Duodenal mucosa (tissue), 2 donors: ENCODE data around the gene ADAM15.

Source experiments
- H3K27ac ChIP-seq: one replicate; pipeline ENCODE4 v1.7.0; 2013; ENCODE audit warnings: low read depth, low read length
- H3K27me3 ChIP-seq, 2 donors: one replicate each; pipeline ENCODE4 v1.7.0; 2013; ENCODE audit warnings: low read length in 2 of 2, control low read depth in 1 of 2; ENCODE audit not compliant: insufficient read depth in 2 of 2, control insufficient read depth in 1 of 2
- H3K36me3 ChIP-seq, 2 donors: one replicate each; pipeline ENCODE4 v1.7.0; 2013; ENCODE audit warnings: low read length in 2 of 2, control low read depth in 1 of 2; ENCODE audit not compliant: insufficient read depth in 2 of 2, control insufficient read depth in 1 of 2
- H3K4me1 ChIP-seq, 2 donors: one replicate each; pipeline ENCODE4 v1.7.0; 2013; ENCODE audit warnings: low read length in 2 of 2, control low read depth in 1 of 2; ENCODE audit not compliant: insufficient read depth in 2 of 2, control insufficient read depth in 1 of 2
- H3K4me3 ChIP-seq, 2 donors: one replicate each; pipeline ENCODE4 v1.7.0; 2013; ENCODE audit warnings: low read length in 2 of 2, low read depth in 1 of 2
- H3K9ac ChIP-seq, 2 donors: one replicate each; pipeline ENCODE4 v1.7.0; 2013; ENCODE audit warnings: low read length in 2 of 2, low read depth in 1 of 2
- H3K9me3 ChIP-seq, 2 donors: one replicate each; pipeline ENCODE4 v1.7.0; 2013; ENCODE audit warnings: low read length in 2 of 2, control low read depth in 1 of 2; ENCODE audit not compliant: control insufficient read depth in 1 of 2

Gene ADAM15

GRCh38 chr1:155038602-155039307 lies 12.4 kb upstream of the ADAM15 start:
- H3K27ac ChIP-seq, result no peak overlapping the region

GRCh38 chr1:155039308-155039669 lies 11.8 kb upstream of the ADAM15 start:
- H3K4me1 ChIP-seq, result peaks cover 31 to 35% of the 10 kb centered on the region in 2 donors
- H3K27ac ChIP-seq, result no peak overlapping the region
- H3K27me3 ChIP-seq, result no peaks in the 10 kb centered on the region
- no peak overlapping the region for H3K4me3 ChIP-seq
- H3K9ac ChIP-seq, result peak overlapping the region in 1 of 2 donors; percentile 25
- H3K9me3 ChIP-seq, result no peaks in the 10 kb centered on the region
- H3K36me3 ChIP-seq, result no peaks in the 10 kb centered on the region

More at GRCh38 chr1:155038602-155039307, 12.4 kb upstream of the ADAM15 start:
- H3K36me3 ChIP-seq, result no peaks in the 10 kb centered on the region
- peaks cover 26 to 30% of the 10 kb centered on the region in 2 donors for H3K4me1 ChIP-seq
- no peaks in the 10 kb centered on the region for H3K27me3 ChIP-seq
- H3K9ac ChIP-seq, result peak overlapping the region; percentile 0 to 25
- no peaks in the 10 kb centered on the region for H3K9me3 ChIP-seq
- H3K4me3 ChIP-seq, result no peak overlapping the region

GRCh38 chr1:155040358-155041093 lies 10.6 kb upstream of the ADAM15 start:
- no peak overlapping the region for H3K27ac ChIP-seq
- H3K4me1 ChIP-seq, result peaks cover 37 to 47% of the 10 kb centered on the region in 2 donors
- no peak overlapping the region for H3K4me3 ChIP-seq
- H3K36me3 ChIP-seq, result no peaks in the 10 kb centered on the region
- H3K27me3 ChIP-seq, result no peaks in the 10 kb centered on the region
- no peak overlapping the region for H3K9ac ChIP-seq
- H3K9me3 ChIP-seq, result no peaks in the 10 kb centered on the region

GRCh38 chr1:155042789-155043188 lies 8.3 kb upstream of the ADAM15 start:
- Histone ChIP-seq H3K9ac (peak overlapping the region; percentile 48 to 64), H3K4me1 (peaks cover 37 to 44% of the 10 kb centered on the region in 2 donors), H3K27ac (peak overlapping the region; percentile 67), H3K4me3 (peak overlapping the region in 1 of 2 donors; percentile 7), H3K36me3 (no peaks in the 10 kb centered on the region), H3K9me3 (no peaks in the 10 kb centered on the region), H3K27me3 (no peaks in the 10 kb centered on the region)

GRCh38 chr1:155043301-155043702 lies 7.8 kb upstream of the ADAM15 start:
- Histone ChIP-seq H3K36me3 (no peaks in the 10 kb centered on the region), H3K9ac (peak overlapping the region; percentile 48 to 64), H3K27ac (peak overlapping the region; percentile 67), H3K4me1 (peaks cover 33 to 39% of the 10 kb centered on the region in 2 donors), H3K4me3 (peak overlapping the region in 1 of 2 donors; percentile 7), H3K9me3 (no peaks in the 10 kb centered on the region), H3K27me3 (no peaks in the 10 kb centered on the region)

GRCh38 chr1:155043793-155044192 lies 7.3 kb upstream of the ADAM15 start:
- Histone ChIP-seq H3K27ac (peak overlapping the region; percentile 67), H3K4me3 (peak overlapping the region in 1 of 2 donors; percentile 19), H3K9ac (peak overlapping the region; percentile 0 to 64), H3K4me1 (peaks cover 32 to 34% of the 10 kb centered on the region in 2 donors), H3K9me3 (no peaks in the 10 kb centered on the region), H3K27me3 (no peaks in the 10 kb centered on the region), H3K36me3 (no peaks in the 10 kb centered on the region)

- Histone ChIP-seq H3K27ac (peak overlapping the region; percentile 67), H3K36me3 (no peaks in the 10 kb centered on the region), H3K27me3 (no peaks in the 10 kb centered on the region), H3K4me3 (no peak overlapping the region), H3K9me3 (no peaks in the 10 kb centered on the region), H3K9ac (peak overlapping the region; percentile 29 to 48), H3K4me1 (peaks cover 29 to 32% of the 10 kb centered on the region in 2 donors)
Measured at GRCh38 chr1:155044365-155044764, 6.8 kb upstream of the ADAM15 start.

GRCh38 chr1:155044812-155045657 lies 6.1 kb upstream of the ADAM15 start:
- Histone ChIP-seq H3K4me1 (peaks cover 35 to 38% of the 10 kb centered on the region in 2 donors), H3K4me3 (no peak overlapping the region), H3K9me3 (no peaks in the 10 kb centered on the region), H3K27ac (peak overlapping the region; percentile 67), H3K9ac (peak overlapping the region; percentile 29 to 48), H3K27me3 (no peaks in the 10 kb centered on the region), H3K36me3 (no peaks in the 10 kb centered on the region)

- Histone ChIP-seq H3K4me1 (peaks cover 37 to 50% of the 10 kb centered on the region in 2 donors), H3K27me3 (no peaks in the 10 kb centered on the region), H3K36me3 (peaks cover 0 to 2% of the 10 kb centered on the region in 2 donors), H3K9me3 (no peaks in the 10 kb centered on the region), H3K27ac (no peak overlapping the region), H3K4me3 (no peak overlapping the region), H3K9ac (no peak overlapping the region)
Measured at GRCh38 chr1:155048449-155049334, 2.4 kb upstream of the ADAM15 start.
